Activated CD4-positive, alpha-beta T cell treated with anti-CD3 and anti-CD28 coated beads, Interleukin-10, Interleukin-2, amounts not matched to agents 100 ng/mL and 50 ng/mL, durations not matched to agents 16 hours and 8 hours (primary cell): Measurements from ENCODE around the gene B4GALT2.
A peak's percentile ranks its signal among the peaks of the same experiment; 100 is the strongest.

ENCODE experiments used
- DNase-seq: peaks from one replicate; pipeline ENCODE4 v3.0.0-alpha.2; 2020

The B4GALT2 gene

DNA sequence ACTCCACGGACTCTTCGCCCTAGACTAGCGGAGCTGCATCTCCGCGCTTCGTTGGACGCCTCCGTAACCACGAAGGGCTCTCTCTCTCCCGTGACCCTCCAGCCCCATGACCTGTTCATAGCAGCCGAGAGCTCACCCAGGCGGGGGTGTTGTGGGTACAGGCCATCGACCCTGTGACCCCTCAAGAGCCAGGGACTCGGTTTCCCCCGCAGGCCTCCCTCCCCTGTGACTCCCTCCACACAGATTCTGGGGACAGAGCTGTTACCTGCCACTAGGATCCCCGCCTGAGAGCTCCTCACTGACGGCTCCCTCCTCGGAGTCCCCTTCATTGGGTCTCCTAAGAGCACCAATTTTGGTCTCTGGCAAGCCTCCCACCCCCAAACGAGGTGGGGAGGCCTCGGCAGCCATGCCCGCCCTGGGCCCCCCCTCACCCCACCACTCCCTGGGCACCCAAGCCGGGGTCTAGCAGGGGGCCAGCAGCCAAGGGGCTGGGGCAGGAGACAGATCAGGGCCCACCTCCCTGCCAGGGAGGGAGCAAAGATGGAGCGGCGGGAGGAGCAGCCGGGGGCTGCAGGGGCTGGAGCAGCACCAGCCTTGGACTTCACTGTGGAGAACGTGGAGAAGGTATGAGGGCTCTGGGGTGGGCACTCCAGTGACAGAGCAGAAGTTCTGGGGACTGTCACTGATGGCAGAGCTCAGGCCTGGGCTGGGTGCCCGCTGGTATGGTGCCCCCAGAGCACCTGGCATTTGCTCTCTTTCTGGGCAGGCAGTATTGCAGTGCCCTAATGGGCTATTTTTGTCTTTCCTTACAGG lies 31.7 kb upstream of the B4GALT2 start:
- no peak for DNase-seq

- DNase-seq = no peak
Observed at GRCh38 chr1:43947874-43948437, 31.1 kb upstream of the B4GALT2 start.

DNA sequence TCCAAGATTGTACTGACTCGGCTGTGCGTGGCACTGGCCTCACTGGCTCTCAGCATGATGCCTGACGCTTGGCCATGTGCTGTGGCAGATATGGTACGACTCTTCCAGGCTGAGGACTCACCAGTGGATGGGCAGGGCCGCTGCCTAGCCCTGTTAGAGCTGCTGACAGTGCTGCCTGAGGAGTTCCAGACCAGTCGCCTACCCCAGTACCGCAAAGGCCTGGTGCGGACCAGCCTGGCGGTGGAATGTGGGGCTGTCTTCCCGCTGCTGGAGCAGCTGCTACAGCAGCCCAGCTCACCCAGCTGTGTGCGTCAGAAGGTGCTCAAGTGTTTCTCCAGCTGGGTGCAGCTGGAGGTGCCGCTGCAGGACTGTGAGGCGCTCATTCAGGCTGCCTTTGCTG lies 29.3 kb upstream of the B4GALT2 start:
- DNase-seq = no peak

DNA sequence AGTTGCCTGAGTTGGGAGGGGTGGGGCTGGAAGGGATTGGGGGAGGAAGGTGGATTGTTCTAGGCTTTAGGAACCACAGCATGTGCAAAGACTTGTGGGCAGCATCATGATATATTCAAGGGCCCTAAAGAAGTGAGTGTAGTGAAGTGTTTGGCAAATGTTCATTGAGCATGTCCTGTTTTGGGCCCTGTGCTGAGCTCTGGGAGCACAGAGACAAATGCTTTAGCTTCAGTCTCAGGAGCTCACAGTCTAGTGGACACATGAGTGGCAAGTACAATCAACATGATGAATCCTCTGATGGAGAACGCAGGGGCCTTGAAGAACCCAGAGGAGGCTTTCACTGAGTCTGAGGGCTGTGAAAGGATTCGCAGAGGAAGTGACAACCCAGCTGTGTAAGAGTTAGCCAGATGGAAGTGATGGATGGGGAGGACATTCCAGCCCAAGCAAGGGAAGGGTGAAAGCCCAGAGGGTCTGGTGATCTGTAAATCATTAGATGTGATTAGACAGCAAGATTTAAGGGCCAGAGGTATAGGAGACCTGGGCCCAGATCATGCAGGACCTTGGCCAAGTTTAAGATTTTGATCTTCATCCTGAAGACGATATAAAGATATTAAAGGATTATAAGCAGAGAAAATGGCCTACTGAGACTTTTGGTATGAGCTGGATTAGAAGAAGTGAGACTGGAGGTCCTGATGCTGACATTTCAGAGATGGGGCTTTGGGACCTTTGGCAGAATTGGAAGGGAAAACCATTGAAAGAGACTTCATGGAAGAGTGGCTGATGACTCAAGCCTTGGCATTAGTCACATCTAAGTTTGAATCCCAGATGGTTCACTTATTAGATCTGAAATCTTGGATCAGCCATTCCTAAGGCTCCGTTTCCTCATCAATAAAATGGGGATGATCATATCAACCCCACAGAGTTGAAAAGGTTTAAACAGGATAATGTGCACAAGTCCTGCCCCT lies 27.7 kb upstream of the B4GALT2 start:
- no peak for DNase-seq

GRCh38 chr1:43952731-43953346 lies 26.2 kb upstream of the B4GALT2 start:
- no peak for DNase-seq

GRCh38 chr1:43953361-43953760 lies 25.6 kb upstream of the B4GALT2 start:
- no peak for DNase-seq

DNA sequence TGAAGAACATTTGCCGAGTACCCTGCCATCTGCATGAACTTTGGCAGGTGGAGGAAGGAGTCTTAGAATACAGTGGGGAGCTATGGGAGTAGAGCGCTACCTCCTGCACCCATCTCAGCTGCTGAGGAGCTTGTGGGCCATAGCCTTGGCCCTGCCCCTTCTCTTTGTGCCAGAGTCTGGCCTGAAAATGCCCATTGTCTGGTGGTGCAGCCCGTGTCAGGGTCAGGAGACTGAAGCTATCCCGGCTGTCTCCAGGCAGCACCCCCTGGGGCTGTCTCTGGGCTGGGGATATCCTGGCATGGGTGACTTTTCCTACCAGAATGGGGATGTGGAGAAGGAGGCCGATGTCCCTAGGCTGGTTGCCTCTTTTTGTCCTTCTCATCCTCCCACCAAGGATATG lies 25.0 kb upstream of the B4GALT2 start:
- DNase-seq = no peak

GRCh38 chr1:43956234-43956633 lies 22.8 kb upstream of the B4GALT2 start:
- no peak for DNase-seq

GRCh38 chr1:43957407-43958040 lies 21.5 kb upstream of the B4GALT2 start:
- DNase-seq = no peak

GRCh38 chr1:43958351-43959255 lies 20.4 kb upstream of the B4GALT2 start:
- no peak for DNase-seq

DNA sequence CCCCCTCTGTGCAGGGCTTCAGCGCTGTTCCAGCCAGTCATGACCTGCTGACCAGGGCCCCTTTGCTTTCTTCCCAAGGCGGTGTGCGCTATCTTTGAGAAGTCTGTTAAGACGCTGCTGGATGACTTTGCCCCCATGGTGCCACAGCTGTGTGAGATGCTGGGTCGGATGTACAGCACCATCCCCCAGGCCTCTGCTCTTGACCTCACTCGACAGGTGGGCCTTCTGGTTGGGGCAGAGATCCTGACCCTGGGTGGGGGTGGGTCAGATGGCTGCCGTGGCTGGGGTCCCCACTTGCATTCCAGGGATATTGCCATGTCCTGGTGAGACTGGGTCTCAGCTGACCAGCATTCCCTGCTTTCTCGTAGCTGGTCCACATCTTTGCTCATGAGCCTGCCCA lies 18.2 kb upstream of the B4GALT2 start:
- no peak for DNase-seq

- DNase-seq = no peak
Observed at GRCh38 chr1:43961692-43962091, 17.3 kb upstream of the B4GALT2 start.

GRCh38 chr1:43962324-43962723 lies 16.7 kb upstream of the B4GALT2 start:
- no peak for DNase-seq

DNA sequence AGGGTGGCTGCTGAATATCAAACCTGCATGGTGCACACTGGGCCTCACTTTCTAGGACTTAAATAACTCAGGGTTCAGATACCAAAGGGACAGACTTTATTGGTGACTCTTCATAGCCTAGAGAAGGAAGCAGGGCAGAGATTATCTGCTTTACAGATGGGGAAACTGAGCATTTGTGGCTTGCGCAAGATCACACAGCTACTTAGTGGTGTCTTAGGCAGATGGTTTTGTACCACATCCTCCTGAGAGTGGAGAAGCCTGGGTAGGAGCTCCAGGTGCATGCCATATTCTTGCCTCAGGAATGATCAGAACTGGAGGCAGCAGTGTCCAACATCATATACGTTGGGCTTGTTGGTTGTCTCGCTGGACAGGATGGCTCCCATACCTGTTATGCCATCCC lies 16.0 kb upstream of the B4GALT2 start:
- no peak for DNase-seq

- DNase-seq = no peak
Observed at GRCh38 chr1:43963890-43964289, 15.1 kb upstream of the B4GALT2 start.

DNA sequence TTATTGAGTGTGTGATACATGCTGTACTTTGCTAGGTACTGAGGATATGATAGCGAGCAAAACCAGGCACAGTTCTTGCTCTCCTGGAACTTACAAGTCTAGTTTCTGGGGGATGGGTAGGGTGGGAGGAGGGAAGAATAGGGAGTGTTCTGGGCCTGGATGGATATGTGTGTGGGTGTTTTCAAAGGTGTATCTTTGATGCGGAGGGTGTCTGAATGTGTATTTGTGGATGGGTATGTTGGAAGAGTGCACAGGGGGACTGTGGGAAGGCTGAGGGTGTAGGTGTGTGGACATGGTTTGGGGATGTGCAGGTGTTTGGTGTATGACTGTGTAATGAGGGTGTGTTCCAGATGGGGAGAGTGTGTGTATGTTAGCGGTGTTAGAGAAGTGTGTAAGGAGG lies 13.7 kb upstream of the B4GALT2 start:
- DNase-seq = no peak

DNA sequence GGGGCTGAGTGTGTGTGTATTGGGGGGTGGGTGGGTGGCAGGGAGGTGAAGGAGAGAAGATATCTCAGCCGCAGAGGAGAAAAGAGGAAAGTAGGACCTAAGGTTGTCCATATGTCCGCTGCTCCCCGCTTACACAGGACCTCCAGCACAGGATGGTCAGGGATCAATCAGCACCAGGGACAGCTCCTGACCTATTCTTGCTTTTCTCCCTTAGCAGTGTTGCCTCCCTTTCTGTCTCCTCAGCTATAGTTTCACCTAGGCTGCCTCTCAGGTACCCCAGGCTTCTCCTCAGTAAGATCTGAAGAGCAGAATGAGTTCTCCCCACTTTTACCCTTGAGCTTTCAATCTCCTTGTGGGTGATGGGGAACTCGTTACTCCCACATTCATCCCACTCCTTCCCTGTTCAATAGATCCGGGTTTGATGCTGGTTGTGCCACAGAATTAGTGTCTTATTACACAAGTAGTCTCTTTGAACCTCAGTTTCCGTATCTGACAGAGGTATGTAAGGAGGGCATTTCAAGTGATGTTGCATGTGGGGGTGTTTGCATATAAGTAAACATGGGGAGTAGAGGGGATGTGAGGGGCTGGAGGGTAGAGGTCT lies 10.6 kb upstream of the B4GALT2 start:
- DNase-seq = no peak

DNA sequence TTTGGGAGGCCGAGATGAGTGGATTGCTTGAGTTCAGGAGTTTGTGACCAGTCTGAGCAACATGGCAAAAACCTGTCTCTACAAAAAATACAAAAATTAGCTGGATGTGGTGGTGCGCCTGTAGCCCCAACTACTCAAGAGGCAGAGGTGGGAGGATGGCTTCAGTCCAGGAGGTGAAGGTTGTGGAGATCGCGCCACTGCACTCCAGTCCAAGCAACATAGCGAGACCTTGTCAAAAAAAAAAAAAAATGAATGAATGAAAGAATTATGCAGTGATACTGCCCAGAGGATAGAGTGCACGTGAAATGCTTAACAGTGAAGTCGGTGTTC lies 9.6 kb upstream of the B4GALT2 start:
- DNase-seq = no peak

DNA sequence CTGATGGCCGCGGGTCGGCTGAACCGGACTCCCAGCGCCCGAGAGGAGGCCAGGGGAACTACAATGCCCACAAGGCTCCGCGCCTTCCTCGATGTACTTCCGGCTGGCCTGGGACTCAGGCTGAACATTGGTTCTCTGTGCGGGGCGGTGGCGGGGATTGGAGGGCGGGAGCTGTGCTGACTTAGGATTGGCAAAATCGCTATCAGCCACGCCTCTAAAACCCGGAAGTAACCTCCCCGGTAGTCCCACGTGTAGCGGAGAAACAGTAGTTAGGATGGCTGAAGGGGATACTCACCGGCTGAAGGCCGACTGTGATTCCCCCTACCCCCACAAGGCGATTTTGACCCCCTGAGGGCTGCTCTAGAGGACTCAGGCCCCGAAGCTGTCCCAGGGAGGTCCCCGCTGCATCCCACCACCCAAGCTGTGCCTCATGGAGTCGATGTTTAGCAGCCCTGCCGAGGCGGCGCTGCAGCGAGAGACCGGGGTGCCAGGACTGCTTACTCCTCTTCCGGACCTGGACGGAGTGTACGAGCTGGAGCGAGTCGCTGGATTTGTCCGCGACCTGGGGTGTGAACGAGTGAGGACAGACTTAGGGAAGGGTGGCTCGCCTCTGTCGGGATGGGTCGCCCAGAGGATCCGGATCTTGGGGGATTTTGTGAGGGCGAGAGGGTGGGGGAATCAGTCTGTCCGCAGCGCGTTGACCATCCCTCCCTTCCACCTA lies 9.1 kb upstream of the B4GALT2 start, which contains the start of gene DPH2:
Gene DPH2 (plus strand): TSS at position 265 of the 721 bp plus-strand sequence. CDS start 166 bp downstream, at position 431.
- peak; percentile 98 for DNase-seq

DNA sequence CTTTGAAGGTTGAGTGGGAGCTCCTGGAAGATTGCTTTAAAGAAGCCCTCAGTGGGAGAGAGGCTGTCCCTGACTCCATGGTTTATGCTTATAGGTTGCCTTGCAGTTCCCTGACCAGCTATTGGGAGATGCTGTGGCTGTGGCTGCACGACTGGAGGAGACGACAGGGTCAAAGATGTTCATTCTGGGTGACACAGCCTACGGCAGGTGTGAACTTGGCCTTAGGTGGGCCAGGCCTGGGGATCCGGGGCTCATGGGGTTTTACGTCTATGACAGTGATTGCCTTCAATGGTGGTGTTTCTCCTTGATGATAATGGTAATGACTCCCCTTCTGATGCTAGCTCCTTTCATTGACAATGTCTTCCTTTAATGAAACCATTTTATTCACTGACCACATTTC lies 8.5 kb upstream of the B4GALT2 start:
- DNase-seq = no peak
